NCI-H1930 (cell line): ENCODE results near the gene NME4.
"Not testable (repeated sequence)": the region's sequence is repeated elsewhere in the genome, so short reads cannot be mapped to it uniquely, and the experiment has no call there.

Experiments
- DNase-seq, 2 experiments: peaks; one replicate each; lab custom pipeline; 2025; lab: John Stamatoyannopoulos, UW

The NME4 gene

GRCh38 chr16:398561-399339, 1.8 kb downstream of the NME4 start:
- no peak for DNase-seq

- no peak for DNase-seq
Observed at GRCh38 chr16:399340-400019, 2.5 kb downstream of the NME4 start.

GRCh38 chr16:400061-400591, 3.1 kb downstream of the NME4 start:
- no peak for DNase-seq

- DNase-seq, result peak; percentile 81 to 91
Observed at GRCh38 chr16:401468-402348, 4.7 kb downstream of the NME4 start, which contains the start of gene DECR2. TSS of gene DECR2 (plus strand) at chr16:401885. CDS start at chr16:401964, 79 bp downstream.

GRCh38 chr16:404971-405486, 8.0 kb downstream of the NME4 start:
- no peak for DNase-seq

- DNase-seq, result no peak
Observed at GRCh38 chr16:405548-406506, 8.8 kb downstream of the NME4 start.

GRCh38 chr16:407253-407652, 10.3 kb downstream of the NME4 start:
- no peak for DNase-seq

GRCh38 chr16:410516-411178, 13.6 kb downstream of the NME4 start:
- DNase-seq, result no peak

- DNase-seq, result no peak
Observed at GRCh38 chr16:411576-412265, 14.7 kb downstream of the NME4 start.

GRCh38 chr16:414395-415169, 17.6 kb downstream of the NME4 start:
- DNase-seq, result no peak

- not testable (repeated sequence) for DNase-seq
Observed at GRCh38 chr16:415170-415498, 18.1 kb downstream of the NME4 start.

GRCh38 chr16:422179-422578, 25.2 kb downstream of the NME4 start:
- DNase-seq, result not testable (repeated sequence)

- DNase-seq, result no peak
Observed at GRCh38 chr16:424033-424622, 27.1 kb downstream of the NME4 start.

- no peak for DNase-seq
Observed at GRCh38 chr16:424623-425081, 27.7 kb downstream of the NME4 start.

GRCh38 chr16:425082-425718, 28.2 kb downstream of the NME4 start, which contains the start of gene RAB11FIP3:
TSS of gene RAB11FIP3 (plus strand) at chr16:425649. CDS start at chr16:426007, 358 bp downstream.
- DNase-seq, result peak; percentile 79 to 89

- DNase-seq, result no peak
Observed at GRCh38 chr16:425740-426114, 28.7 kb downstream of the NME4 start.

GRCh38 chr16:426115-426905, 29.3 kb downstream of the NME4 start:
- DNase-seq, result no peak
